WI38 (cell line): Measurements from ENCODE around the gene VPS52.
"Not testable (repeated sequence)": the region's sequence is repeated elsewhere in the genome, so short reads cannot be mapped to it uniquely, and the experiment has no call there.

ENCODE experiments used
- H3K4me3 ChIP-seq: 2 replicates; pipeline ENCODE4 v1.5.1; 2011; ENCODE audit warnings: low read depth, mild to moderate bottlenecking, control low read depth, low read length
- CTCF ChIP-seq: IDR thresholded peaks from 2 replicates; pipeline ENCODE4 v1.5.1; 2012; ENCODE audit warnings: low read depth, mild to moderate bottlenecking, control low read depth, low read length

The VPS52 gene

GRCh38 chr6:33243476-33243875 lies 28.2 kb downstream of the VPS52 start:
- TF ChIP-seq CTCF = no peak

GRCh38 chr6:33241968-33242367 lies 29.7 kb downstream of the VPS52 start:
- no peak overlapping the region for H3K4me3 ChIP-seq
- no peak for TF ChIP-seq CTCF

More at GRCh38 chr6:33243476-33243875, 28.2 kb downstream of the VPS52 start:
- H3K4me3 ChIP-seq = no peak overlapping the region

GRCh38 chr6:33237741-33238140 lies 33.9 kb downstream of the VPS52 start:
- no peak overlapping the region for H3K4me3 ChIP-seq
- no peak for TF ChIP-seq CTCF

- TF ChIP-seq CTCF = no peak
- H3K4me3 ChIP-seq = no peak overlapping the region
Observed at GRCh38 chr6:33236852-33237251, 34.8 kb downstream of the VPS52 start.

GRCh38 chr6:33236328-33236727 lies 35.3 kb downstream of the VPS52 start:
- no peak overlapping the region for H3K4me3 ChIP-seq
- TF ChIP-seq CTCF = no peak

- no peak overlapping the region for H3K4me3 ChIP-seq
- no peak for TF ChIP-seq CTCF
Observed at GRCh38 chr6:33235221-33235634, 36.4 kb downstream of the VPS52 start.

GRCh38 chr6:33226503-33227120 lies 45.1 kb downstream of the VPS52 start:
- H3K4me3 ChIP-seq = not testable (repeated sequence)

- TF ChIP-seq CTCF = no peak
- H3K4me3 ChIP-seq = no peak overlapping the region
Observed at GRCh38 chr6:33217681-33218080, 54.0 kb downstream of the VPS52 start.
